A673 (cell line): ENCODE data around the gene MIER2. TPM values are rescaled to one million over a fixed set of nuclear protein-coding genes. Genes with fewer than 3 reads are reported as not detected.

ENCODE experiments used
- BruUV-seq: library from RNA; stranded (reverse); fragments of 400-500 nt; replicated peaks from 2 replicates; lab custom pipeline; 2021; lab: Mats Ljungman, UMichigan
- CTCF ChIA-PET: fragments of 300-600 bp; sonication (Branson Sonifier 250); formaldehyde crosslinking; loops from one replicate; lab custom pipeline; 2022; ENCODE audit warnings: antibody characterized with exemption; lab: Charles Lee
- POLR2A ChIA-PET: fragments of 300-600 bp; sonication (Branson Sonifier 250); formaldehyde crosslinking; loops from one replicate; lab custom pipeline; 2022; ENCODE audit warnings: antibody characterized with exemption; ENCODE audit not compliant: low non-redundant PET; lab: Charles Lee
- DNase-seq: peaks from one replicate; pipeline ENCODE4 v3.0.0-alpha.2; 2015; ENCODE audit warnings: low spot score
- H3K27ac ChIP-seq: fragments of 200-600 bp; sonication (generic); 2 replicates; pipeline ENCODE4 v1.5.1; 2016; ENCODE audit warnings: mixed run types, low read depth, mild to moderate bottlenecking, mixed read lengths, antibody characterized with exemption, low read length; ENCODE audit not compliant: poor library complexity, severe bottlenecking
- H3K27me3 ChIP-seq: fragments of 200-600 bp; sonication (generic); replicated peaks from 2 replicates; pipeline ENCODE4 v1.6.1; 2017; ENCODE audit warnings: mixed run types, low read depth, mild to moderate bottlenecking, mixed read lengths, antibody characterized with exemption, low read length; ENCODE audit not compliant: insufficient read depth, poor library complexity
- H3K36me3 ChIP-seq: fragments of 200-600 bp; sonication (generic); 2 replicates; pipeline ENCODE4 v1.6.1; 2016; ENCODE audit warnings: mixed run types, mild to moderate bottlenecking, mixed read lengths, antibody characterized with exemption, low read length; ENCODE audit not compliant: insufficient read depth, poor library complexity, severe bottlenecking
- H3K4me1 ChIP-seq: fragments of 200-600 bp; sonication (generic); 2 replicates; pipeline ENCODE4 v1.6.1; 2017; ENCODE audit warnings: mixed run types, mild to moderate bottlenecking, mixed read lengths, antibody characterized with exemption, low read length; ENCODE audit not compliant: insufficient read depth, poor library complexity, severe bottlenecking
- H3K4me3 ChIP-seq: fragments of 200-600 bp; sonication (generic); 2 replicates; pipeline ENCODE4 v1.5.1; 2016; ENCODE audit warnings: low read depth, mixed run types, mild to moderate bottlenecking, mixed read lengths, low read length; ENCODE audit not compliant: poor library complexity, severe bottlenecking
- H3K9me3 ChIP-seq: fragments of 200-600 bp; sonication (generic); 2 replicates; pipeline ENCODE4 v1.6.1; 2016; ENCODE audit warnings: mixed run types, low read depth, mild to moderate bottlenecking, mixed read lengths, antibody characterized with exemption, low read length; ENCODE audit not compliant: poor library complexity, severe bottlenecking
- CTCF ChIP-seq: fragments of 300-800, 200-600 bp; sonication (generic); conservative IDR thresholded peaks from 2 replicates; pipeline ENCODE4 v1.5.1; 2017; ENCODE audit warnings: low read depth, mild to moderate bottlenecking, antibody characterized with exemption, low read length, moderate library complexity, mixed read lengths
- EZH2 ChIP-seq: fragments of 200-600 bp; sonication (generic); IDR thresholded peaks from 2 replicates; pipeline ENCODE4 v1.6.1; 2017; ENCODE audit warnings: borderline replicate concordance, low read depth, mild to moderate bottlenecking, mixed read lengths, antibody characterized with exemption, low read length; ENCODE audit not compliant: poor library complexity, severe bottlenecking
- intact Hi-C: fragments of 100-400 bp; cut with micrococcal nuclease; formaldehyde crosslinking; loops from one replicate; pipeline ENCODE4 v1.10.0; 2022; ENCODE audit not compliant: unreplicated experiment
- total RNA-seq: library from RNA; stranded (reverse); gene quantifications from 2 replicates; pipeline ENCODE4 v1.2.3, GENCODE V29; 2021

Gene MIER2
- total RNA-seq, 1 experiment from 2014 or later = 47.8 TPM

GRCh38 chr19:307793-308420, 36.7 kb downstream of the MIER2 start:
- BruUV-seq = no TSS peak
- no peak for DNase-seq
- intact Hi-C loops = no loop called here
- TF ChIP-seq CTCF (no peak), EZH2 (no peak)
- H3K4me1 ChIP-seq = no peaks in the 10 kb centered on the region
- H3K27me3 ChIP-seq = no peaks in the 10 kb centered on the region
- H3K27ac ChIP-seq = no peak overlapping the region
- POLR2A ChIA-PET = no interaction called here
- CTCF ChIA-PET = no interaction called here
- peaks cover 34% of the 10 kb centered on the region for H3K36me3 ChIP-seq
- no peaks in the 10 kb centered on the region for H3K9me3 ChIP-seq
- no peak overlapping the region for H3K4me3 ChIP-seq

- no peaks in the 10 kb centered on the region for H3K4me1 ChIP-seq
- no peak overlapping the region for H3K4me3 ChIP-seq
- DNase-seq = no peak
- H3K27ac ChIP-seq = no peak overlapping the region
- TF ChIP-seq EZH2 (no peak), CTCF (no peak)
- ChIA-PET POLR2A (no interaction called here), CTCF (no interaction called here)
- no TSS peak for BruUV-seq
- H3K36me3 ChIP-seq = peaks cover 34% of the 10 kb centered on the region
- intact Hi-C loops = no loop called here
- no peaks in the 10 kb centered on the region for H3K9me3 ChIP-seq
- no peaks in the 10 kb centered on the region for H3K27me3 ChIP-seq
Observed at GRCh38 chr19:307111-307531, 37.5 kb downstream of the MIER2 start.

GRCh38 chr19:306151-306900, 38.3 kb downstream of the MIER2 start:
- no TSS peak for BruUV-seq
- Histone ChIP-seq H3K4me3 (no peak overlapping the region), H3K27me3 (no peaks in the 10 kb centered on the region), H3K4me1 (no peaks in the 10 kb centered on the region), H3K9me3 (no peaks in the 10 kb centered on the region), H3K36me3 (peaks cover 38% of the 10 kb centered on the region), H3K27ac (no peak overlapping the region)
- POLR2A ChIA-PET = no interaction called here
- intact Hi-C loops = no loop called here
- DNase-seq = no peak
- TF ChIP-seq CTCF = no peak
- TF ChIP-seq EZH2 = no peak
- CTCF ChIA-PET = no interaction called here
